IPS DF 4.7 (cell line): ENCODE results near the gene BDP1.

Experiments
- DNase-seq: peaks from one replicate; pipeline ENCODE4 v3.0.0-alpha.2; 2013; ENCODE audit warnings: low spot score; ENCODE audit errors: extremely low read depth

BDP1 gene

GRCh38 chr5:71615809-71616208, 160.4 kb downstream of the BDP1 start:
- DNase-seq, result no peak
